H1 (cell line): Measurements from ENCODE around the gene CAV1. TPM values are rescaled to one million over a fixed set of nuclear protein-coding genes. Genes with fewer than 3 reads are reported as not detected.

Experiments used
- CTCF ChIA-PET: fragments of 300-600 bp; sonication (Branson Sonifier 250); formaldehyde crosslinking; loops from one replicate; lab custom pipeline; 2021; ENCODE audit not compliant: partially characterized antibody; lab: Charles Lee
- POLR2A ChIA-PET: fragments of 300-600 bp; sonication (Branson Sonifier 250); formaldehyde crosslinking; loops from one replicate; lab custom pipeline; 2021; ENCODE audit warnings: inconsistent platforms; ENCODE audit not compliant: partially characterized antibody; lab: Charles Lee
- DNase-seq, 2 experiments: peaks; one replicate each; pipeline versions ENCODE4 v3.0.0 to v3.0.0-alpha.2; 2010 to 2022; ENCODE audit warnings: low spot score in 2 of 2, low read depth in 1 of 2, mixed read lengths in 1 of 2
- FAIRE-seq: peaks from 2 replicates; lab custom pipeline; 2011; peaks lifted over from hg19 to GRCh38; lab: Jason Lieb, UNC
- H2AFZ ChIP-seq: 2 replicates; pipeline ENCODE4 v1.8.1; 2012; ENCODE audit warnings: low read length, inconsistent platforms
- H2AK5ac ChIP-seq: 2 replicates; pipeline ENCODE4 v1.6.1; 2013; ENCODE audit warnings: low read depth, low read length
- H2BK120ac ChIP-seq: replicated peaks from 2 replicates; pipeline ENCODE3; 2013; ENCODE audit warnings: low read depth, low read length, inconsistent platforms
- H2BK12ac ChIP-seq: 2 replicates; pipeline ENCODE4 v1.6.1; 2013; ENCODE audit warnings: low read depth, low read length
- H2BK15ac ChIP-seq: 2 replicates; pipeline ENCODE4 v1.6.1; 2013; ENCODE audit warnings: low read length
- H2BK20ac ChIP-seq: 2 replicates; pipeline ENCODE4 v1.6.1; 2013; ENCODE audit warnings: low read length
- H2BK5ac ChIP-seq: 2 replicates; pipeline ENCODE4 v1.6.1; 2013; ENCODE audit warnings: low read depth, low read length
- H3K14ac ChIP-seq: 2 replicates; pipeline ENCODE4 v1.6.1; 2013; ENCODE audit warnings: inconsistent platforms; ENCODE audit not compliant: insufficient read length
- H3K18ac ChIP-seq: 2 replicates; pipeline ENCODE4 v1.6.1; 2013; ENCODE audit warnings: low read length; ENCODE audit errors: extremely low read depth
- H3K23ac ChIP-seq: 2 replicates; pipeline ENCODE4 v1.6.1; 2013; ENCODE audit warnings: inconsistent platforms; ENCODE audit not compliant: insufficient read length
- H3K23me2 ChIP-seq: 2 replicates; pipeline ENCODE4 v1.6.1; 2013; ENCODE audit warnings: low read depth, low read length
- H3K27ac ChIP-seq: 2 replicates; pipeline ENCODE4 v1.6.1; 2011; ENCODE audit warnings: low read depth, low read length, inconsistent platforms
- H3K27me3 ChIP-seq, 4 experiments: replicated peaks in 1 of 4; 1 replicate in 1 of 4; 2 replicates in 3 of 4; pipeline versions ENCODE4 v1.6.1 to v1.8.1; 2011 to 2013; ENCODE audit warnings: low read length in 3 of 4, mild to moderate bottlenecking in 3 of 4, inconsistent platforms in 2 of 4, mixed read lengths in 2 of 4, moderate library complexity in 1 of 4; ENCODE audit not compliant: control insufficient read depth in 3 of 4, insufficient read depth in 3 of 4; ENCODE audit errors: extremely low read depth in 1 of 4
- H3K36me3 ChIP-seq, 4 experiments: 2 replicates each; pipeline versions ENCODE4 v1.6.1 to v1.8.1; 2011 to 2013; ENCODE audit warnings: mild to moderate bottlenecking in 4 of 4, low read length in 3 of 4, moderate library complexity in 2 of 4, control low read depth in 1 of 4, inconsistent platforms in 1 of 4; ENCODE audit not compliant: insufficient read depth in 4 of 4, control insufficient read depth in 2 of 4
- H3K4ac ChIP-seq: replicated peaks from 2 replicates; pipeline ENCODE3; 2013; ENCODE audit warnings: low read length, low read depth, mixed read lengths, inconsistent platforms; ENCODE audit not compliant: insufficient read length
- H3K4me1 ChIP-seq, 4 experiments: replicated peaks in 1 of 4; 1 replicate in 1 of 4; 2 replicates in 3 of 4; pipeline versions ENCODE4 v1.6.1 to v1.8.1; 2011 to 2013; ENCODE audit warnings: low read length in 3 of 4, inconsistent platforms in 2 of 4, mixed read lengths in 1 of 4; ENCODE audit not compliant: insufficient read depth in 4 of 4, control insufficient read depth in 3 of 4
- H3K4me2 ChIP-seq, 2 experiments: 2 replicates each; pipeline versions ENCODE4 v1.6.1 to v1.8.1; 2011 to 2013; ENCODE audit warnings: low read depth in 2 of 2, low read length in 2 of 2, control low read depth in 1 of 2, inconsistent platforms in 1 of 2, mild to moderate bottlenecking in 1 of 2; ENCODE audit not compliant: insufficient read depth in 1 of 2
- H3K4me3 ChIP-seq, 4 experiments: fragments of 200-600, 300-600 bp in 1 of 4; sonication (generic), shearing (Covaris generic), sonication (Bioruptor Twin) in 1 of 4; 2 replicates each; pipeline versions ENCODE4 v1.5.1 to v1.8.1; 2011 to 2016; ENCODE audit warnings: low read length in 4 of 4, low read depth in 3 of 4, control low read depth in 2 of 4, inconsistent platforms in 2 of 4, mild to moderate bottlenecking in 2 of 4, mixed read lengths in 1 of 4, moderate library complexity in 1 of 4; ENCODE audit not compliant: insufficient read depth in 2 of 4; ENCODE audit errors: extremely low read depth in 1 of 4
- H3K56ac ChIP-seq: replicated peaks from 2 replicates; pipeline ENCODE3; 2013; ENCODE audit warnings: low read depth, mild to moderate bottlenecking, mixed read lengths, low read length, inconsistent platforms; ENCODE audit not compliant: insufficient read length
- H3K79me1 ChIP-seq: 2 replicates; pipeline ENCODE4 v1.6.1; 2013; ENCODE audit warnings: low read depth, low read length, control low read depth
- H3K79me2 ChIP-seq, 2 experiments: 2 replicates each; pipeline versions ENCODE4 v1.6.1 to v1.8.1; 2012 to 2013; ENCODE audit warnings: low read length in 2 of 2, mild to moderate bottlenecking in 2 of 2, inconsistent platforms in 1 of 2; ENCODE audit not compliant: insufficient read depth in 2 of 2, control insufficient read depth in 1 of 2
- H3K9ac ChIP-seq, 4 experiments: replicated peaks in 1 of 4; 1 replicate in 1 of 4; 2 replicates in 3 of 4; pipeline versions ENCODE4 v1.6.1 to v1.8.1; 2011 to 2013; ENCODE audit warnings: low read depth in 3 of 4, low read length in 3 of 4, control low read depth in 2 of 4, mild to moderate bottlenecking in 2 of 4, moderate library complexity in 2 of 4, inconsistent platforms in 1 of 4; ENCODE audit errors: extremely low read depth in 1 of 4
- H3K9me3 ChIP-seq, 2 experiments: 2 replicates each; pipeline versions ENCODE4 v1.6.1 to v1.8.1; 2012 to 2013; ENCODE audit warnings: mild to moderate bottlenecking in 2 of 2, moderate library complexity in 2 of 2, control low read depth in 1 of 2, inconsistent platforms in 1 of 2, low read depth in 1 of 2, low read length in 1 of 2, mixed read lengths in 1 of 2; ENCODE audit not compliant: insufficient read depth in 2 of 2
- H4K20me1 ChIP-seq, 2 experiments: replicated peaks in 1 of 2; 2 replicates each; pipeline versions ENCODE3 to v1.8.1; 2011 to 2013; ENCODE audit warnings: inconsistent platforms in 2 of 2, low read length in 2 of 2, mild to moderate bottlenecking in 1 of 2; ENCODE audit not compliant: insufficient read depth in 2 of 2, control insufficient read depth in 1 of 2
- H4K5ac ChIP-seq: 2 replicates; pipeline ENCODE4 v1.6.1; 2013; ENCODE audit warnings: low read length, low read depth, mixed read lengths, inconsistent platforms; ENCODE audit not compliant: insufficient read length
- H4K8ac ChIP-seq: 2 replicates; pipeline ENCODE4 v1.8.0; 2013; ENCODE audit warnings: mild to moderate bottlenecking, moderate library complexity, low read length, inconsistent platforms; ENCODE audit not compliant: insufficient read depth; ENCODE audit errors: extremely low read depth
- H4K91ac ChIP-seq: replicated peaks from 2 replicates; pipeline ENCODE3; 2013; ENCODE audit warnings: low read length, mixed read lengths, inconsistent platforms; ENCODE audit not compliant: insufficient read length
- BCL11A ChIP-seq, 2 experiments: IDR thresholded peaks; one replicate each; pipeline ENCODE4 v1.6.1; 2011; ENCODE audit warnings: low read depth in 2 of 2, low read length in 2 of 2, mild to moderate bottlenecking in 2 of 2
- CBX5 ChIP-seq: fragments of 300-800, 300-1000 bp; sonication (generic); IDR thresholded peaks from 2 replicates; pipeline ENCODE4 v1.7.1; 2016; ENCODE audit warnings: antibody characterized with exemption, low read length, low read depth
- EGR1 ChIP-seq: IDR thresholded peaks from 2 replicates; pipeline ENCODE4 v1.6.1; 2011; ENCODE audit warnings: low read depth, low read length, borderline replicate concordance
- EZH2 ChIP-seq: fragments of 200-600 bp; sonication (generic); IDR thresholded peaks from 2 replicates; pipeline ENCODE4 v1.7.1; 2012; ENCODE audit warnings: low read depth, mild to moderate bottlenecking, moderate library complexity, low read length, inconsistent platforms; ENCODE audit not compliant: severe bottlenecking
- KDM5A ChIP-seq: fragments of 200-600 bp; IDR thresholded peaks from 2 replicates; pipeline ENCODE4 v1.7.1; 2012; ENCODE audit warnings: mild to moderate bottlenecking, low read length, inconsistent platforms, mixed read lengths
- RNF2 ChIP-seq: fragments of 200-900, 300-1000 bp; sonication (generic); IDR thresholded peaks from 2 replicates; pipeline ENCODE4 v1.7.1; 2016; ENCODE audit warnings: borderline replicate concordance, low read depth, mild to moderate bottlenecking, antibody characterized with exemption, low read length; ENCODE audit not compliant: poor library complexity, severe bottlenecking; ENCODE audit errors: missing control alignments
- polyA plus RNA-seq, 7 experiments: library from polyadenylated mRNA; depleted of rRNA in 3 of 7; stranded (reverse) in 5 of 7; unstranded in 2 of 7; fragments of >200 nt in 5 of 7; fragments of 200-250 nt in 2 of 7; gene quantifications; 1 replicate in 5 of 7; 2 replicates in 1 of 7; 4 replicates in 1 of 7; pipeline versions ENCODE4 v1.2.1 to v1.2.3, GENCODE V29; 2011 to 2013; ENCODE audit warnings: missing spikeins in 2 of 7, mixed read lengths in 2 of 7
- total RNA-seq: library from RNA; stranded (reverse); fragmentation: NEBNext Ultra II Directional; extraction: Animal tissue kit (Norgen Biotek cat#: 25700); gene quantifications from 2 replicates; pipeline ENCODE4 v1.2.1, GENCODE V29; 2021

CAV1 gene
- total and polyA plus RNA-seq, 2 of the 8 experiments (the other 6 are each of a cell fraction or from before 2014, with no cell fraction given), result 16.3 to 21.8 TPM

DNA sequence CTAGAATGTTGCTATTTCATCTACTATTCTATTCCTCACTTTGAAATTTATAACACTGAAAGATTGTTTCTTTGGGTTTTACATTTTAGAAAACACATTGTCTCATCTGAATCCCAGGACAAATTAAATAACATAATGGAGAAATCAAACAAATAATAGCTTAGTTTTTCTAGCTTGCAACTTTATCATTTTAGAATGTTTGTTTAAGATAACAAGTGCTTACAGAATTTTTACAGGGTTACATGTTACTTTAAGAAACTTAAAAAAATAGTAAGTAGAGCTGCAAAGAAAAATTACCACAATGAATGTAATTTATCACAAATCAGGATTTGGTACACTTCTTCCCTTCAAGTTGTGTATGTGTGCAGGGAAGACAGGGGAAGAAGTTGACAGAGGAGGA is 14.0 kb upstream of the CAV1 start:
- Histone ChIP-seq H3K23ac (no peak overlapping the region), H3K9ac (no peak overlapping the region), H3K4ac (no peak overlapping the region), H3K27ac (no peak overlapping the region), H2BK120ac (no peak overlapping the region)
- FAIRE-seq, result no peak
- TF ChIP-seq KDM5A (no peak), EGR1 (no peak), RNF2 (no peak), CBX5 (no peak), EZH2 (no peak), BCL11A (IDR thresholded peaks at IDR 0.05; ENCODE audit: low read depth in 2 of 2, low read length in 2 of 2) (no peak)
- TF ChIP-seq, all 59 proteins: peak for 0
- Histone ChIP-seq H3K9me3 (no peaks in the 10 kb centered on the region), H3K79me2 (no peaks in the 10 kb centered on the region), H4K5ac (no peak overlapping the region), H2AFZ (no peak overlapping the region), H3K18ac (no peak overlapping the region), H4K8ac (no peak overlapping the region), H2BK15ac (no peak overlapping the region), H3K4me3 (no peak overlapping the region), H3K14ac (no peak overlapping the region), H3K79me1 (no peaks in the 10 kb centered on the region), H3K27me3 (no peaks in the 10 kb centered on the region), H3K4me2 (no peak overlapping the region), H3K56ac (no peak overlapping the region), H2AK5ac (no peak overlapping the region), H2BK20ac (no peak overlapping the region), H4K20me1 (no peaks in the 10 kb centered on the region), H3K36me3 (no peaks in the 10 kb centered on the region), H2BK12ac (no peak overlapping the region), H2BK5ac (no peak overlapping the region), H3K23me2 (no peaks in the 10 kb centered on the region), H3K4me1 (peaks cover 0 to under 1% (median 0%) of the 10 kb centered on the region in 4 experiments; a peak in 2 of 7 replicates), H4K91ac (no peak overlapping the region)
- DNase-seq, result no peak
- POLR2A ChIA-PET, result no interaction called here
- CTCF ChIA-PET, result interaction anchor here (1.1 to 1.8 kb wide), 2 partner anchors 10 to 15 kb away, joined by 3 to 5 read pairs; no protein-coding TSS in a partner anchor
